Retinal pigment epithelial cell (primary cell): ENCODE data around the gene AJM1.

Experiments used
- DNase-seq: peaks from one replicate; pipeline ENCODE4 v3.0.0-alpha.2; 2010; ENCODE audit warnings: low read depth
- H3K4me3 ChIP-seq: 2 replicates; pipeline ENCODE4 v1.5.1; 2011; ENCODE audit warnings: mild to moderate bottlenecking, low read length, control low read depth, moderate library complexity
- CTCF ChIP-seq: conservative IDR thresholded peaks from 2 replicates; pipeline ENCODE4 v1.5.1; 2011; ENCODE audit warnings: low read depth, low read length, control low read depth, inconsistent platforms

AJM1 gene

GRCh38 chr9:136805207-136805740 lies 37.0 kb upstream of the AJM1 start:
- TF ChIP-seq CTCF = no peak
- H3K4me3 ChIP-seq = no peak overlapping the region
- DNase-seq = no peak

GRCh38 chr9:136806067-136806466 lies 36.2 kb upstream of the AJM1 start:
- H3K4me3 ChIP-seq = no peak overlapping the region
- no peak for TF ChIP-seq CTCF
- no peak for DNase-seq

- TF ChIP-seq CTCF = no peak
- no peak for DNase-seq
- peak overlapping the region; percentile 64 for H3K4me3 ChIP-seq
Observed at GRCh38 chr9:136806631-136807201, 35.6 kb upstream of the AJM1 start.

GRCh38 chr9:136807281-136808074 lies 34.8 kb upstream of the AJM1 start, which contains the start of gene RABL6:
TSS of gene RABL6 (plus strand) at chr9:136807948. CDS start at chr9:136808197, 249 bp downstream.
- no peak for TF ChIP-seq CTCF
- no peak for DNase-seq
- peak within 1 kb of the TSS; percentile 80 for H3K4me3 ChIP-seq

- H3K4me3 ChIP-seq = peak overlapping the region; percentile 80
- no peak for TF ChIP-seq CTCF
- DNase-seq = no peak
Observed at GRCh38 chr9:136808075-136808805, 34.0 kb upstream of the AJM1 start.

- no peak for TF ChIP-seq CTCF
- H3K4me3 ChIP-seq = peak overlapping the region; percentile 80
- no peak for DNase-seq
Observed at GRCh38 chr9:136808806-136809158, 33.5 kb upstream of the AJM1 start.
